ENCODE data around the gene ASTL.

DNA sequence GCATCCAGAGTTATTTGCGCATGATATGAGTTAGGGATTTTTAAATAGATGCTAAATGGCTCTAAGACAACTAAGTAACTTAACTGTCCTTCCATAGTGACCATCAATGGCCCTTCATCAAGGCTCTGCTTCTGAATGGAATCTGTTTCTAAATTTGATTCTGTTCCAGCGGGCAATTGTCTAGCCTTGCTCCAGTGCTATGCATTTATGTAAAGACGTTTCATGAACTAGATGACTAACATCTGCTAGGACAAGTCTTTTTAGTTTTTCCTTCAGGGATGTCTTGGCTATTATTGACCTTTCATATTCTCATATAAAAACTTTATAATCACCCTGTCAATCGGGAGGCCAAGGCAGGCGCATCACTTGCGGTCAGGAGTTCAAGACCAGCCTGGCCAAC, 9.8 kb downstream of the ASTL start:
- TF ChIP-seq, protein P1, sequence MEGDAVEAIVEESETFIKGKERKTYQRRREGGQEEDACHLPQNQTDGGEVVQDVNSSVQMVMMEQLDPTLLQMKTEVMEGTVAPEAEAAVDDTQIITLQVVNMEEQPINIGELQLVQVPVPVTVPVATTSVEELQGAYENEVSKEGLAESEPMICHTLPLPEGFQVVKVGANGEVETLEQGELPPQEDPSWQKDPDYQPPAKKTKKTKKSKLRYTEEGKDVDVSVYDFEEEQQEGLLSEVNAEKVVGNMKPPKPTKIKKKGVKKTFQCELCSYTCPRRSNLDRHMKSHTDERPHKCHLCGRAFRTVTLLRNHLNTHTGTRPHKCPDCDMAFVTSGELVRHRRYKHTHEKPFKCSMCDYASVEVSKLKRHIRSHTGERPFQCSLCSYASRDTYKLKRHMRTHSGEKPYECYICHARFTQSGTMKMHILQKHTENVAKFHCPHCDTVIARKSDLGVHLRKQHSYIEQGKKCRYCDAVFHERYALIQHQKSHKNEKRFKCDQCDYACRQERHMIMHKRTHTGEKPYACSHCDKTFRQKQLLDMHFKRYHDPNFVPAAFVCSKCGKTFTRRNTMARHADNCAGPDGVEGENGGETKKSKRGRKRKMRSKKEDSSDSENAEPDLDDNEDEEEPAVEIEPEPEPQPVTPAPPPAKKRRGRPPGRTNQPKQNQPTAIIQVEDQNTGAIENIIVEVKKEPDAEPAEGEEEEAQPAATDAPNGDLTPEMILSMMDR (IDR thresholded peaks at IDR 0.05): no peak
- TF ChIP-seq, protein P2, sequence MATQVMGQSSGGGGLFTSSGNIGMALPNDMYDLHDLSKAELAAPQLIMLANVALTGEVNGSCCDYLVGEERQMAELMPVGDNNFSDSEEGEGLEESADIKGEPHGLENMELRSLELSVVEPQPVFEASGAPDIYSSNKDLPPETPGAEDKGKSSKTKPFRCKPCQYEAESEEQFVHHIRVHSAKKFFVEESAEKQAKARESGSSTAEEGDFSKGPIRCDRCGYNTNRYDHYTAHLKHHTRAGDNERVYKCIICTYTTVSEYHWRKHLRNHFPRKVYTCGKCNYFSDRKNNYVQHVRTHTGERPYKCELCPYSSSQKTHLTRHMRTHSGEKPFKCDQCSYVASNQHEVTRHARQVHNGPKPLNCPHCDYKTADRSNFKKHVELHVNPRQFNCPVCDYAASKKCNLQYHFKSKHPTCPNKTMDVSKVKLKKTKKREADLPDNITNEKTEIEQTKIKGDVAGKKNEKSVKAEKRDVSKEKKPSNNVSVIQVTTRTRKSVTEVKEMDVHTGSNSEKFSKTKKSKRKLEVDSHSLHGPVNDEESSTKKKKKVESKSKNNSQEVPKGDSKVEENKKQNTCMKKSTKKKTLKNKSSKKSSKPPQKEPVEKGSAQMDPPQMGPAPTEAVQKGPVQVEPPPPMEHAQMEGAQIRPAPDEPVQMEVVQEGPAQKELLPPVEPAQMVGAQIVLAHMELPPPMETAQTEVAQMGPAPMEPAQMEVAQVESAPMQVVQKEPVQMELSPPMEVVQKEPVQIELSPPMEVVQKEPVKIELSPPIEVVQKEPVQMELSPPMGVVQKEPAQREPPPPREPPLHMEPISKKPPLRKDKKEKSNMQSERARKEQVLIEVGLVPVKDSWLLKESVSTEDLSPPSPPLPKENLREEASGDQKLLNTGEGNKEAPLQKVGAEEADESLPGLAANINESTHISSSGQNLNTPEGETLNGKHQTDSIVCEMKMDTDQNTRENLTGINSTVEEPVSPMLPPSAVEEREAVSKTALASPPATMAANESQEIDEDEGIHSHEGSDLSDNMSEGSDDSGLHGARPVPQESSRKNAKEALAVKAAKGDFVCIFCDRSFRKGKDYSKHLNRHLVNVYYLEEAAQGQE (IDR thresholded peaks at IDR 0.05; ENCODE audit: insufficient read depth in 1 of 2, low read depth in 2 of 2, low read length in 1 of 2): no peak
- TF ChIP-seq POLR2AphosphoS5 (IDR thresholded peaks at IDR 0.05; ENCODE audit: low read depth, low read length) (no peak), SIN3A (IDR thresholded peaks at IDR 0.05; ENCODE audit: borderline replicate concordance, insufficient read depth, low read depth, low read length) (no peak), TCF7L2 (IDR thresholded peaks at IDR 0.05; ENCODE audit: low read depth, low read length) (no peak)

Measured in Panc1 (cell line).